GM19240 (cell line): ENCODE measurements around the gene ANKMY1.
"Not testable (repeated sequence)": the region's sequence is repeated elsewhere in the genome, so short reads cannot be mapped to it uniquely, and the experiment has no call there.

ENCODE experiments used
- DNase-seq: peaks from one replicate; pipeline ENCODE4 v3.0.0; 2011; ENCODE audit warnings: low spot score; ENCODE audit not compliant: insufficient read length

ANKMY1 gene

GRCh38 chr2:240521885-240522284 is 35.9 kb downstream of the ANKMY1 start:
- DNase-seq: not testable (repeated sequence)

GRCh38 chr2:240520974-240521350 is 36.8 kb downstream of the ANKMY1 start:
- DNase-seq: no peak

GRCh38 chr2:240520130-240520973 is 37.4 kb downstream of the ANKMY1 start:
- DNase-seq: no peak

- DNase-seq: no peak
Measured at GRCh38 chr2:240519396-240520129, 38.2 kb downstream of the ANKMY1 start.

GRCh38 chr2:240518981-240519380 is 38.8 kb downstream of the ANKMY1 start:
- no peak for DNase-seq

- no peak for DNase-seq
Measured at GRCh38 chr2:240517342-240517741, 40.4 kb downstream of the ANKMY1 start.

GRCh38 chr2:240514631-240515030 is 43.2 kb downstream of the ANKMY1 start:
- no peak for DNase-seq

- peak; percentile 95 for DNase-seq
Measured at GRCh38 chr2:240513549-240514287, 44.1 kb downstream of the ANKMY1 start.

GRCh38 chr2:240512666-240513535 is 44.9 kb downstream of the ANKMY1 start:
- no peak for DNase-seq

- DNase-seq: no peak
Measured at GRCh38 chr2:240512109-240512485, 45.7 kb downstream of the ANKMY1 start.

GRCh38 chr2:240511351-240512108 is 46.3 kb downstream of the ANKMY1 start:
- no peak for DNase-seq

- no peak for DNase-seq
Measured at GRCh38 chr2:240510513-240511210, 47.1 kb downstream of the ANKMY1 start.

- no peak for DNase-seq
Measured at GRCh38 chr2:240509667-240510512, 47.9 kb downstream of the ANKMY1 start.

- no peak for DNase-seq
Measured at GRCh38 chr2:240508832-240509545, 48.8 kb downstream of the ANKMY1 start.

GRCh38 chr2:240507778-240508251 is 50.0 kb downstream of the ANKMY1 start:
- no peak for DNase-seq

- DNase-seq: no peak
Measured at GRCh38 chr2:240507060-240507777, 50.6 kb downstream of the ANKMY1 start.

GRCh38 chr2:240506406-240507059 is 51.3 kb downstream of the ANKMY1 start:
- no peak for DNase-seq
